Activated CD8-positive, alpha-beta T cell treated with anti-CD3 and anti-CD28 coated beads for 36 hours (primary cell): ENCODE measurements around the gene FMNL2. TPM values are rescaled to one million over a fixed set of nuclear protein-coding genes. Genes with fewer than 3 reads are reported as not detected.

Experiments
- ATAC-seq: fragments of 200-7000 bp; cut with Tn5 transposase; one replicate; pipeline ENCODE4 v1.10.0; 2021; ENCODE audit warnings: mild to moderate bottlenecking, moderate library complexity
- CTCF ChIA-PET: fragments of 350-600 bp; sonication (Branson Sonifier 250); formaldehyde crosslinking; loops from one replicate; lab custom pipeline; 2021; ENCODE audit warnings: antibody characterized with exemption; lab: Charles Lee
- POLR2A ChIA-PET: fragments of 350-600 bp; sonication (Branson Sonifier 250); formaldehyde crosslinking; loops from one replicate; lab custom pipeline; 2021; ENCODE audit warnings: antibody characterized with exemption; lab: Charles Lee
- DNase-seq: peaks from one replicate; pipeline ENCODE4 v3.0.0-alpha.2; 2020
- H3K27ac Mint-ChIP-seq: one replicate; pipeline ENCODE4 v1.8.0; 2021; ENCODE audit warnings: mild to moderate bottlenecking, mixed read lengths
- H3K27me3 Mint-ChIP-seq: one replicate; pipeline ENCODE4 v1.8.0; 2021; ENCODE audit warnings: mixed read lengths
- H3K36me3 Mint-ChIP-seq: one replicate; pipeline ENCODE4 v1.8.0; 2021; ENCODE audit warnings: low read depth, mixed read lengths
- H3K4me1 Mint-ChIP-seq: one replicate; pipeline ENCODE4 v1.8.0; 2021; ENCODE audit warnings: low read depth, mixed read lengths
- H3K4me3 Mint-ChIP-seq: one replicate; pipeline ENCODE4 v1.8.0; 2021; ENCODE audit warnings: mild to moderate bottlenecking, moderate library complexity, mixed read lengths
- H3K9me3 Mint-ChIP-seq: one replicate; pipeline ENCODE4 v1.8.0; 2021; ENCODE audit warnings: mixed read lengths
- CTCF ChIP-seq: fragments of 200-600 bp; IDR thresholded peaks from one replicate; pipeline ENCODE4 v1.8.0; 2022; ENCODE audit warnings: antibody characterized with exemption, mild to moderate bottlenecking
- intact Hi-C: fragments of 100-400 bp; cut with micrococcal nuclease; formaldehyde crosslinking; loops from one replicate; pipeline ENCODE4 v1.10.0; 2022
- total RNA-seq, 2 experiments: library from RNA; stranded (reverse); gene quantifications; one replicate each; pipeline ENCODE4 v1.2.3, GENCODE V29; 2021

Gene FMNL2
- total RNA-seq, 2 experiments from 2014 or later = 1.1 TPM

- H3K4me3 Mint-ChIP-seq = no peak overlapping the region
- ATAC-seq = no peak
- TF ChIP-seq CTCF = no peak
- H3K4me1 Mint-ChIP-seq = no peaks in the 10 kb centered on the region
- peaks cover 19% of the 10 kb centered on the region for H3K27me3 Mint-ChIP-seq
- H3K27ac Mint-ChIP-seq = no peak overlapping the region
- POLR2A ChIA-PET = no interaction called here
- H3K9me3 Mint-ChIP-seq = no peaks in the 10 kb centered on the region
- H3K36me3 Mint-ChIP-seq = no peaks in the 10 kb centered on the region
- intact Hi-C loops = no loop called here
- CTCF ChIA-PET = interaction anchor here (0.7 to 2.0 kb wide), 2 partner anchors 16 to 142 kb away, joined by 3 to 4 read pairs; no protein-coding TSS in a partner anchor
- no peak for DNase-seq
Observed at GRCh38 chr2:152493945-152494528, 159.1 kb downstream of the FMNL2 start.

GRCh38 chr2:152496371-152496770 lies 161.4 kb downstream of the FMNL2 start:
- Mint-ChIP-seq H3K4me1 (no peaks in the 10 kb centered on the region), H3K4me3 (no peak overlapping the region), H3K27ac (no peak overlapping the region), H3K27me3 (peaks cover 17% of the 10 kb centered on the region), H3K36me3 (no peaks in the 10 kb centered on the region), H3K9me3 (no peaks in the 10 kb centered on the region)
- DNase-seq (no peak), ATAC-seq (no peak)
- ChIA-PET POLR2A (no interaction called here), CTCF (no interaction called here)
- no peak for TF ChIP-seq CTCF
- intact Hi-C loops = no loop called here

- intact Hi-C loops = no loop called here
- Mint-ChIP-seq H3K27ac (no peak overlapping the region), H3K9me3 (no peaks in the 10 kb centered on the region), H3K4me1 (no peaks in the 10 kb centered on the region), H3K36me3 (no peaks in the 10 kb centered on the region), H3K4me3 (no peak overlapping the region), H3K27me3 (peaks cover 14% of the 10 kb centered on the region)
- TF ChIP-seq CTCF = no peak
- ChIA-PET POLR2A (no interaction called here), CTCF (no interaction called here)
- ATAC-seq = no peak
- DNase-seq = no peak
Observed at GRCh38 chr2:152497481-152498052, 162.6 kb downstream of the FMNL2 start.

GRCh38 chr2:152499331-152499816 lies 164.4 kb downstream of the FMNL2 start:
- Mint-ChIP-seq H3K36me3 (no peaks in the 10 kb centered on the region), H3K27ac (no peak overlapping the region), H3K4me1 (no peaks in the 10 kb centered on the region), H3K9me3 (no peaks in the 10 kb centered on the region), H3K27me3 (peaks cover 9% of the 10 kb centered on the region), H3K4me3 (no peak overlapping the region)
- intact Hi-C loops = no loop called here
- TF ChIP-seq CTCF = no peak
- DNase-seq (no peak), ATAC-seq (no peak)
- ChIA-PET CTCF (no interaction called here), POLR2A (no interaction called here)

GRCh38 chr2:152499896-152500735 lies 165.1 kb downstream of the FMNL2 start:
- TF ChIP-seq CTCF = no peak
- Mint-ChIP-seq H3K4me3 (no peak overlapping the region), H3K27me3 (peaks cover 9% of the 10 kb centered on the region), H3K4me1 (no peaks in the 10 kb centered on the region), H3K27ac (no peak overlapping the region), H3K36me3 (no peaks in the 10 kb centered on the region), H3K9me3 (no peaks in the 10 kb centered on the region)
- CTCF ChIA-PET = no interaction called here
- ATAC-seq (no peak), DNase-seq (no peak)
- POLR2A ChIA-PET = no interaction called here
- intact Hi-C loops = no loop called here
